HG02623 (cell line): ENCODE data around the gene ASTE1.
"Not testable (repeated sequence)": the region's sequence is repeated elsewhere in the genome, so short reads cannot be mapped to it uniquely, and the experiment has no call there.

Experiments used
- ATAC-seq: cut with Tn5 transposase; IDR thresholded peaks from one replicate; pipeline ENCODE4 v1.9.1; 2021; ENCODE audit warnings: moderate library complexity; ENCODE audit not compliant: unreplicated experiment

ASTE1 gene

GRCh38 chr3:131026321-131027151 lies at the start of gene ASTE1, which contains the start of gene NEK11:
ASTE1 (minus strand) TSS chr3:131026825; CDS start chr3:131025306, 1,519 bp downstream.
NEK11 (plus strand) TSS chr3:131026877; CDS start chr3:131029709, 2,832 bp downstream.
- peak; percentile 99 for ATAC-seq

- no peak for ATAC-seq
These were observed 49.2 kb upstream of the ASTE1 start for GRCh38 chr3:131075632-131076328.

GRCh38 chr3:131072845-131073244 lies 46.2 kb upstream of the ASTE1 start:
- no peak for ATAC-seq

- ATAC-seq = no peak
These were observed 45.5 kb upstream of the ASTE1 start for GRCh38 chr3:131072099-131072559.

- ATAC-seq = no peak
These were observed 41.4 kb upstream of the ASTE1 start for GRCh38 chr3:131067983-131068382.

GRCh38 chr3:131053043-131053859 lies 26.6 kb upstream of the ASTE1 start:
- no peak for ATAC-seq

GRCh38 chr3:131050001-131050400 lies 23.4 kb upstream of the ASTE1 start:
- ATAC-seq = no peak

GRCh38 chr3:131048030-131048429 lies 21.4 kb upstream of the ASTE1 start:
- ATAC-seq = no peak

GRCh38 chr3:131047582-131047981 lies 21.0 kb upstream of the ASTE1 start:
- no peak for ATAC-seq

GRCh38 chr3:131042271-131042985 lies 15.8 kb upstream of the ASTE1 start:
- not testable (repeated sequence) for ATAC-seq

- no peak for ATAC-seq
These were observed 11.7 kb upstream of the ASTE1 start for GRCh38 chr3:131038326-131038725.

- no peak for ATAC-seq
These were observed 10.4 kb upstream of the ASTE1 start for GRCh38 chr3:131036986-131037385.

GRCh38 chr3:131036200-131036816 lies 9.7 kb upstream of the ASTE1 start:
- no peak for ATAC-seq

GRCh38 chr3:131033480-131034080 lies 7.0 kb upstream of the ASTE1 start:
- no peak for ATAC-seq

GRCh38 chr3:131031660-131032059 lies 5.0 kb upstream of the ASTE1 start:
- ATAC-seq = no peak

GRCh38 chr3:131028844-131029243 lies 2.2 kb upstream of the ASTE1 start:
- ATAC-seq = no peak

- no peak for ATAC-seq
These were observed 1.1 kb downstream of the ASTE1 start for GRCh38 chr3:131025539-131025938.

- no peak for ATAC-seq
These were observed 6.4 kb downstream of the ASTE1 start for GRCh38 chr3:131020122-131020693.

- no peak for ATAC-seq
These were observed 7.7 kb downstream of the ASTE1 start for GRCh38 chr3:131018970-131019369.
